Measurements from ENCODE around the gene TMEM259.

Gene TMEM259

DNA sequence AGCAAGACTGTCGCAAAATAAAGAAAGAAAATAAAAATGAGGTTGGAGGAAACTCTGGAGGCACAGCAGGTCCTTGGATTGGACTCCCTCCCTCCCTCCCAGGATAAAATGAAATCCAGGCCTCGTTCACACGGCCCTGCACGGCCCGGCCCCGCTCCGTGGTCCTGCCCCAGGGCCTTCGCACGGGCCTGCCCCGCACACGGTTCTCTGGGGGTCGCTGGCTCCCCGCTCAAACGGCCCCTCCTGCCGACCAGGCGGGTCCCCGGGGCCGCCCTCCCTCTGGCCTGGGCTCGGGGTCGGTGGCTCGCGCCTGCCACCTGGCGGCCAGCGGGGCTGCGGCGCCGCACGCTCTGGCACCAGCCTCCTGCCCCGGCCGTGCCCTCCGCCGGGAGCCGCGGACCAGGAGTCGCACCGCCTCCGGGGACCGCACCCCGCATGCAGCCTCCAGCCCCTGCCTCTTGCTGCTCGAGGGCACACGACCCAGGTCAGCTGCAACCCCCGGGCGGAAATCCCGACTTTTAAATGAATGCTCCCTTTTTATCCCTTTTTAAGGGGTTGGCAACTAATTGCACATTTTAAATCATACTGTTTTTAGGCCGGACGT lies 38.3 kb downstream of the TMEM259 start:
- DNase-seq, result peak; percentile 45 to 46

DNA sequence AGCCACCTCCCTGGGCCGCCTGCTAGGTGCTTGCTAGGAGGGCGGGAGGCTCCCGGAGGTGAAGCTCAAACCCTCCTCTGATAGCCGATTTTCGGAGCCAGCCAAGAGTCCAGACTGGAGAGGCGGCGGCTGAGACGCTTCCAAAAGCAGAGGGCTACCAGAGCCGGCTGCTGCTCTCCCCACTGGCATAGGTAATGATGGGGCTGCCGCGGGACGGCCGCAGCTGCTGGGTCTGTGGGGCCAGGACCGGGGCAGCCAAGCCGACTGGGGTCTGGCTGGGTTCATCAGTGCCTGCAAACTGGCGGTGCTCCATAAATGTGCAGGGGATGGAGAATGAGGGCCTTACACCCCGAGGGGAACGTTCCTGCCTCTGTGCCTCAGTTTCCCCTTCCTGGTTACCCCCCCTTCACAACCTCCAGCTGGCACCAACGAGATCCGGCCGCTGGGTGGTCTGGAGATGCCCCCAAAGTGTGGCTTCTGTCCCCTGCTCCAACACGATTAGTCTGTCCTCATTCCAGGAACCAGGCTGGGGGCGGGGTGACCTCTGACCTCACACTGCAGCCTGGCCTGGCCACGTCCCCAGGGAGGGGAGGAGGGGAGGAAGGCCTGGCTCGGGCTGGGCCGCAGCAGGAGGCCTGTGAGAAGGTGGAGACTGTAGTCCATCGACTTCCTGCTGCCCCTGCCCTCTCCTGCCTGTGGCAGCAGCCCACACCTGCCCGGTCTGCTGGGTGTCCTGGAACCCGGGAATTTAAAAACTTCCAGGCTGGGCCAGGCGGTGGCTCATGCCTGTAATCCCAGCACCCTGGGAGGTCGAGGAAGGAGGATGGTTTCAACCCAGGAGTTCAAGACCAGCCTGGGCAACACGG lies 40.6 kb downstream of the TMEM259 start:
- DNase-seq, result no peak

DNA sequence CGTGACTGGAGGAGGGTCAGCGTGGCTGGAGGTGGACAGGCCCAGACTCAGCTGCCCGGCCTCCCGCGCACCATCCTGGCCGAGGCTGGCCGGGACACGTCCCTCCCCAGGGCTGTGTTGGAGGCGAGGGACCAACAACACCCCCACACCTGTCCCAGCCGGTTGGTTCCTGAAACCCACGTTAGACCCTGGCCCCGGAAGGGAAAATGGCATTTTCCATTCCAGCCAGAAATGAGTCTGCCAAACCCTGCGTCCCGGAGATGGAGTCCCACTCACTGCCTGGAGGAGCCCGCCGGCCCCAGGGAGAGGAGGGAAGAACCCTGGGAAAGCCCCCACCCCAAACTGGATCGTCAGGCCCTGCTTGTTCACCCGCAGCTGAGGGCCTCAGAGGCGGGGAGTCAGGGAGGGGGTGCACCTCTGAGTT lies 41.6 kb downstream of the TMEM259 start:
- DNase-seq, result no peak

DNA sequence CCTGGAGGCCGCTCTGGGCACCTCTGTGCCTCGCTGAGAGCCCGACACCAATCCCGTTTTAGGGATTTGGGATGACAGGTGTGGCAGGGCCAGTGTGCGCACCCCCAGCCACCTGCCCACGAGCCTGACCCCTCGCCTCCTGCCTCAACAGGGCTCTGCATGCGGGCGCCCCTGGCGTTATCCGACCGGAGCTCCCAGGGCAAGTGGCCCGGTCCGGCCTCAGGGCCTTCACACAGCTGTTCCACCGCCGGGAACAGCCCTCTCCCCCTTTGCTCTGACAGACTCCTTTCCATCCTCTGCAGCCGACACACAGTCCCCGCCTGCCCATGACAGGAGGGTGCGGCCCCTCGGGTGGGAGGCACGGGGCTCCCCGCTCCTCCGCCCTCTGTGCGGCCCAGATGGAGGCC lies 43.9 kb downstream of the TMEM259 start:
- no peak for DNase-seq

DNA sequence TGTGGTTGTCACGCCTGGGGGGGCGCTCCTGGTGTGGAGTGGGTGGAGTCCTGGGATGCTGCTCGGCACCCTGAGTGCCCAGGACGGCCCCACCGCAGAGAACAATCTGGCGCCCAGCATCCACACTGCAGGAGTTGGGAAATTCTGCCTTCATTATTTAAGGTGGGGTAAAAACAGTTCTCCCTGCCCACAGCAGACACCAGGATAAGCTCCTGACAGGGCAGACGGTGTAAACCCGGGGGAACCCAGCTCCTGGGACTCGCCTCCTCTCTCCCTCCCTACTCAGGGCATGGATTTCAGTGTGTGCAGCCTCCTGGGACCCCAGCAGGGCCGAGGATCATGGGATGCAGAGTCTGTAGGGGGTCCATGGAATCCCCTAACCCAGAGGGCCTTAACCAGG lies 44.4 kb downstream of the TMEM259 start:
- DNase-seq, result no peak

DNA sequence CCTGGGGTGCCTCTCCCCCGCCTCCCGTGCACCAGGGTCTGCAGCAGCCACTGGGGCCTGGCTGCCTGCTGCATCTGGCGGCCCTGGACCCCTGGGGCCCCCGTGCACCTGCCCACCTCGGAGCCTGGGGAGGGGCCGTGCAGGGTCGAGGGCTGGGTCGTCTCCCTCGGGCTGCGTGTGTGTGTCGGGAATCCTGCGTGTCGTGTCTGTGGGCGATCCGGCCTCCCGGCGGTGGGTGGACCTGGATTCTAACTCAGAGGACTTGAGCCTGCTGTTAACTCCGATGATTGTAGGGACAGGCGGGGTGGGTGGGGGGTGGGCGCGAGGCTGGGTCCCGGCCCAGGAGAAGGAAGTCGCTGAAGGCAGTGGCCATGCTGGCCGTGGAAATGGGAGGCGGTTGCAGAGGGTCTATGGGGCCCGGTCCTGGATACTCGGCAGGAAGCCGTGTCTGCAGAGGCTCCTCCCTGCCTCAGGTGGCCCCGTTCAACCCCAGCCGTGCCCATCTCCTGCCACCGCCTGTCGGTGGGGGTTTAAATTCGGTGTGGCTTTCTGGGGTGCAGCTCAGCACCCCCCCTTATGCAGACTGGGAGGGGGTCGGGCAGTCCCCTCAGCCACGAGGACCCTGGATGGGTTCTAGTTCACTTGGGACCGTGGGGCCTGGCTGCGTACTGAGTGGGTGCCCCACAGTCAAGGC lies 46.2 kb downstream of the TMEM259 start:
- no peak for DNase-seq

DNA sequence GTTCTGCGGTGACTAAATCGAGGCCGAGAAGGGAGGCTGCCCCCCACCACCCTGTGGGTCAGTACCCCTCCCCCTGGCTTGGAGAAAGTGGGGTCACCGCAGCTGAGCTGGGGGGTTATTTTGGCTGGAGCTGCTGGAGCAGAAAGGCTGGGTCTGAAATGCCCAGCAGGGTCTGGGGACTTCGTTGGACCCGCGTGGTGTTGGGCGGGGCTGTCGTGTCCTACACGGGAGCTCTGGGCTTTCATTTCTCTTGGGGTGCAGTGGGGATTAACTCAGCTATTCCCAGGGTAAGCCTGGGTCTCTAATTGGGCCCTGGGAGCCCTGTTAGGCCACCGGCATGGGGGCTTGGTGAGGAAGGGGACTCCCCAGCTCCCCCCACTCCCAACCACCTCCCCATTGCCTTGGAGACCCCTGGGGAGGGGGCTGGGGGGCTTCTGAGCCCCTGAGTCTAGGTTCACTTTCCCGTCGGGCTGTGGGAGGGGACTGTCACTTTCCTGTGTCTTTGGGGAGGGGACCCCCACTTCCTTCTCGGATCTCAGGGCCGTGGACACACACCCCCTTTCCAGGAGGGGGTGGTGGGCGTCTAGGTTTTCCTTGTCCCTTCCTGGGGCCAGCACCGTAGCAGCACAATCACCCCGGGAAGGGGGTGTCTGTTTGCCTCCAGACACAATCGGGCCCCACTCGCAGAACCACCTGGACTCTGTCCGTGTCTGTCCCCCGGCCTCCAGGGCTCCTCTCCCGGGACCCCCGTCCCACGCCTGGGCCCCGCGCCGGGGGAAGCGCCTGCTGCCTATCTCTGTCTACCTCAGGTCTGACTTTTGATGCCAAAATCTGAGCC lies 47.0 kb downstream of the TMEM259 start:
- DNase-seq, result no peak

DNA sequence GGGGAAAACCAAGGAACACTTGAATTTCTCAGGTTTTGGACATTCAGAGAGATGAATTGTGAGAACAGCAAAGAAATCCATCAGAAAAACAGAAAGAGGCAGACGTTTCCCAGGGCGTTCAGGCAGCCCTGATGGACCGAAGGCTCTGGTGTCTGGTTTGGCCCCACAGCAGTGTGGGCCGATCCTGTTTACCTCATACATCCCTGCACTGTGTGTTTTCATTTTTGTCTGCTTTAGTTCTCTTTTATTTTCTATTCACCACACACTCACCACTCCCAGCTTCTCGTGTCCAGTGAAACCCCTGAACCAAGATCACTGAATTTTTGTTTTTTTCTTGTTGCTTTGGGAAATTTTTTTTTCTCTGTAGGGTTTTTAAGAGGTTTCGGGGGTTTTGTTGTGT lies 48.6 kb downstream of the TMEM259 start:
- no peak for DNase-seq

DNA sequence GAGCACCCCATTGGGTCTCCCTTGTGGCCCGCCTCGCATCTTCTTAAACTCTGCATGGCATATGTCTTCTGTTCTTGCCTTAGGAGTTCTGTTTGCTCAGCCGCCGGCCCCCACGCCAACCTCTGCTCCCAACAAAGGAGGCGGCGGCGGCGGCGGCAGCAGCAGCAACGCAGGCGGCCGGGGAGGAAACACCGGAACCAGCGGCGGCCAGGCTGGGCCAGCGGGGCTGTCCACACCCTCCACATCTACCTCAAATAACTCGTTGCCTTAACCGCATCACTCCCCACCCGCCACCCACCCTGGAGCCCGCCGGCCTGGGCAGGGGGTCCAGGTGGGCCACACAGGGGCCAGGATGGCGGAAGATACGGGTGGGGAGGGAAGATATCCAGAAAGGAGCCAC lies 49.1 kb downstream of the TMEM259 start:
- DNase-seq, result no peak

DNA sequence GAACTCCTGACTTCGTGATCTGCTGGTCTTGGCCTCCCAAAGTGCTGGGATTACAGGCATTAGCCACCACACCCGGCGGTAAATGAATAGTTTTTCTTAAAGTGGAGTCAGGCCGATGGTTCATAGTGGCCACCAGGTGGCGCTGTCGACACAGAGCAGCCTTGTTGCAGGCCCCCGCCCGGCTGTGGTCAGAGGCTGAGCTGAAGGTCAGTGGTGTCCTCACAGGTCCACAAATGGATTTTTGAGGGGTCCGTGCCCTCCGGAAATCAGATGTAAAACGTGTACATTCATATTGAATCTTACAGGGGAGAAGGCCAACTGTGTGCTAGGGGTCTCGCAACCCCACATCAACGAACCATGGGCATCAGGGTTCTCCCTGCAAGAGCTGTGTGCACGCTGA lies 50.2 kb downstream of the TMEM259 start:
- DNase-seq, result no peak

DNA sequence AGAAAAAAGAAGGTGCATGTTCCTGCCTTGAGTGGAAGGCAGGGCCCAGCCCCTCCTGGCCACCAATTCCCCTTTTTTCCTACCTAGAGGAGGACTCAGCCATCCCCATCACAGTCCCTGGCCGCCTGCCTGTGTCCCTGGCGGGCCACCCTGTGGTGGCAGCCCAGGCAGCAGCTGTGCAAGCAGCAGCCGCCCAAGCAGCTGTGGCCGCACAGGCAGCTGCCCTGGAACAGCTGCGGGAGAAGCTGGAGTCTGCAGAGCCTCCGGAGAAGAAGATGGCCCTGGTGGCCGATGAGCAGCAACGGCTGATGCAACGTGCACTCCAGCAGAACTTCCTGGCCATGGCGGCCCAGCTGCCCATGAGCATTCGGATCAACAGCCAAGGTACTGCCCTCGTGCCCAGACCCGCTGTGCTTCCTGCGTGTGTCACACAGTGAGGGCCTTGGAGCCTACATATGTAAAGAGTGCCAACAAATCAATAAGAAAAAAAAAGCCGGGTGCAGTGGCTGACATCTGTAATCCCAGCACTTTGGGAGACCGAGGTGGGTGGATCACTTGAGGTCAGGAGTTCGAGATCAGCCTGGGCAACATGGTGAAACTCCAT lies 54.3 kb downstream of the TMEM259 start:
- DNase-seq, result no peak

DNA sequence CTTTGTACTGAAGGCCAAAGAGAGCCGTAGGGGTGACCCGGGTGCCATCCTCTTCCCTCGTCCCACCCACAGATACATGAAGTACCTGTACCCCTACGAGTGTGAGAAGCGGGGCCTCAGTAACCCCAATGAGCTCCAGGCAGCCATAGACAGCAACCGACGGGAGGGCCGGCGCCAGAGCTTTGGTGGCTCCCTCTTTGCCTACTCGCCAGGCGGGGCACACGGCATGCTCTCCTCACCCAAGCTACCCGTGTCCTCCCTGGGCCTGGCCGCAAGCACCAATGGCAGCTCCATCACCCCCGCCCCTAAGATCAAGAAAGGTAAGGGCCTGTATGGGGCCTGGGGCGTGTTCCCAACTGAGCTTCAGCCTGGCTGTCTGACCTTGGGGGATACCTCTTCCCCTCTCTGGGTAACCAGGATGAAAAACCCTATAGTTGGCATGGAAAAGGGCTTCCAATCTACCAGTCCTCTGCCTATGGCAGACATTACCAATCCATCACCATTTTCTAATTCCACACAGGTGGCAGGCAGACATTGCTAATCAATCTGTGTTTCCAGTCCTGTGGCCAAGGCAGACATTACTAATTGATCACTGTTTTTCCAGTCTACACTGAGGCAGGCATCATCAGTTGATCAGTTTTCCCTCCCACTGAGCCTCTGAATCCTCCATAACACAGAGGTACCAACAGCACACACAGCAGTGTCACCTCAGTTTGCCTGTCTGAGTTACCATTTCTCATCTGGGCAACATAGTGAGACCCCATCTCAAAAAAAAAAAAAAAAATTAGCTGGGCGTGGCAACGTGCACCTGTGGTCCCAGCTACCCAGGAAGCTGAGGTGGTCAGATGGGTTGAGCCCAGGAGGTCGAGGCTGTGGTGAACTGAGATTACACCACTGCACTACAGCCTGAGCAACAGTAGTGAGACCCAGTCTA lies 55.9 kb downstream of the TMEM259 start:
- peak in 1 of 2 experiments; percentile 38 for DNase-seq

DNA sequence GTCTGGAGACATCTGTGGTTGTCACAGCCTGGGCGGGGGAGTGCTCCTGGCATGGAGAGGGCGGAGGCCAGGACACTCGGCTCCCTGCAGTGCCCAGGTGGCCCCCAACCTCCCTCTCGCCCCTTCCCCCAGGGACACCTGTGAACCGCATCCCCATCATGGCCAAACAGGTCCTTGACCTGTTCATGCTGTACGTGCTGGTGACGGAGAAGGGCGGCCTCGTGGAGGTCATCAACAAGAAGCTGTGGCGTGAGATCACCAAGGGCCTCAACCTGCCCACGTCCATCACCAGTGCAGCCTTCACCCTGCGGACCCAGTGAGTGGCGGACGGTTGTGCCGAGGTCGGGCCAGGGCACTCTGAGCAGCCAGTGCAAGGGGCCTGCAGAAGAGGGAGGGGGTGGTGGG lies 56.8 kb downstream of the TMEM259 start:
- no peak for DNase-seq

DNA sequence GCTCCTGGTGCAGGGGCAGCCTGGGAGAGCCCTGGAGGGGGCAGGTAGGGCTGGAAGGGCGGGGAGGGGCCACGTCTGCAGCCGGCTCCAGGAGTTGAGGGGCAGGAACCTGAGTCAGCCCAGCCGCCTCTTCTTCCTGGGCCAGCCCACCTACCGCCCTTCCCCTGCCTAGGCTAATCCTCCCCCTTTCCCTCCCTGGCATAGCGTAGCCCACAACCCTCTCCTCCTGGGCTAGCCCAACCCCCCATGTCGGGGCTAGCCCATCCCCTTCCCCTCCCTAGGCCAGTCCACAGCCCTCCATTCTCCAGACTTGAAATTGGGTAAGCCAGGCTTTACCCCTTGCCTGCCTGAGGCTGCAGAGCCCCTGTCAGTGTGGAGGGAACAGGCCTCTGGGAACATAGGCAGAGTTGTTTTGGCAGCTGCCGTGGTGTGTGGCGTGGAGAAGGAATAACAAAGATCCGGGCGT lies 57.4 kb downstream of the TMEM259 start:
- DNase-seq, result no peak

DNA sequence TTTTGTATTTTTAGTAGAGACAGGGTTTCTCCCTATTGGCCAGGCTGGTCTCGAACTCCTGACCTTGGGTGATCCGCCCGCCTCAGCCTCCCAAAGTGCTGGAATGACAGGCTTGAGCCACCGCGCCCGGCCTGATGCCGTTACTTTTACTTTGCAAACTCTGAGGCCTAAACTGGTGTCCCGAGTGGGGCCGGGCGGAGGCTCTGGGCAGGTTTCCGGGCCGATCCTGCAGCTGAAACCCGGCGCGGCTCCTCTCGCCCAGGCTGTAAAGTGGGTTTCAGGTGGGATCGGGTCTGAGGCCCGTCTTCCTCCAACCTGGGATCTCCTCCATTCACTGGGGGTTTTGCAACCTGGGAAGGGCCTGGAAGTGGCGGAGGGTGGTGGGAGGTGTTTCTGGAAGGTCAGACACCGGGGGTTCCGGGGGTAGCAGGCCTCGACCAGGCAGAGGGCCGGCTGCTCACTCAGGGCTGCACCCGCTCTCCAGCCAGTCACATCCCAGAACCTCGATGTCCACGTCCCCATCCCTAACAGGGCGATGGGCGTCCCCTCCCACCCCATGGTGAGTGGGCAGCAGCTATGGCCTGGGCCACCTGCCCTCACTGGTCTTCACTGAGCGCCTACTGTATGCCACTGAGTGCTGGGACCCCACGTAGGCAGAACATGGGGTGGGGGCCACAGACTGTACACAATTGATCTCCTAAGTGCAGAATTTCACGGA lies 58.1 kb downstream of the TMEM259 start:
- DNase-seq, result no peak

DNA sequence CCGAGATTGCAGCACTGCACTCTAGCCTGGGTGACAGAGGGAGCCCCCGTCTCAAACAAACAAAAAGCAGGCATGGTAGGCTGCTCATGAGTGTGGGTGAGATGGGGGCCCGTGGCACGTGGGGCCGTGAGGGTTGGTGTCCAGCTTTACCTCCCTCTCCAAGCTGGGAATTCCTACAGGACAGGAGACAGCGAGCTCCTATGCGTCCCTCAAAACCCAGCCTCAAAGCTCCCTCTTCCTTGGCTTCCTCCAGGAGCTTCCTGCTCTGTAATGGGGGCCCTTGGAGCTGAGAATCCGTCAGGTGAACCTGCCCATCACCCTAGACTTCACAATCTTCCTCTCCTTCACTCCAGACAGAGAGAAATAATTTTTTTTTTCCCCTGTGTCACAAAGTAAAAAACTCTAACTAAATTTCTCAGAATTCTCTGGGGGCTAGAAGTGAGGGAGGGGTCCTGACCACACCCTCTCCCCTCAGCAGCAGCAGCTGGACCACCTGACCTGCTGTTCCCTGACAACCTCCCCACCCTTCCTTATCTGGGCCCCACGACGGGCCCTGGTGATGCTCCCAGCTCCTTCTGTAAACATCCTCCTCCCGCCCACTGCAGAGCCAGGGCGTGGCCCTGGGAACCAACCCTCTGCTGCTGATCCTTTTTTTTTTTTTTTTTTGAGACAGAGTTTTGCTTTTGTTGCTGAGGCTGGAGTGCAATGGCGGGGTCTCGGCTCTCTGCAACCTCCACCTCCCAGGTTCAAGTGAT lies 58.9 kb downstream of the TMEM259 start:
- no peak for DNase-seq

DNA sequence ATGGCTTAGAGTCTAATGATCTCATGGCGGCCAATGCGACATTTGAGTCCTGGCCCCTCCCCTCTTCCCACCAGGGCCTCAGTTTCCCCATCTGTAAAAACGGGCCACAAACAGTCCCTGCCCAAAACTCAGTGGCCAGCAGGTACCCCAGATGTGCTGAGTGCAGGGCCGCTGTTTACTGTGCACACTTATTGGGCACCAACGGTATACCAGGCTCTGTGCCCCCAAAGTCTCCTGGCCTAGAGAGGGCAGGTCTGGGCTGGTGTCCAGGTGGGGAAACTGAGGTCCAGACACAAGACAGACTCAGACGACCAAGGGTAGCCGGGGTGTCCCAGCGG lies 60.4 kb downstream of the TMEM259 start:
- no peak for DNase-seq

DNA sequence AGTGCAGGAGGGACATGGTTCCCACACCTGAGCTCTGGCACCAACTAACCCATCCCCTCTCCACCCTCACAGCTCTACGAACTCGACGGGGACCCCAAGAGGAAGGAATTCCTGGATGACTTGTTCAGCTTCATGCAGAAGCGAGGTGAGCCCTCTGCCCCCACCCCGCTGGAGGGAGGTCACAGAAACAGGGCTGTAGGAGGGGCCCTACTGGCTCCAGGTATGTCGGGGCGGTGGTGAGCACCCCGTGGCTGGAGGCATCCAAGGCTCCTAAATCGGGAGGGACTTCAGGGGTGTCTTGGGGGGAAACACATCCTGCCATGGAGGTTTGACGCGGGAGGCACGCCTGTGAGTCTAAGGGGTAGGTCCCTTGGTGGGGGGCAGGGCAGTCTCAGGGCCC lies 60.9 kb downstream of the TMEM259 start:
- DNase-seq, result no peak
